Measurements from ENCODE around the gene TXNDC5. TPM values are rescaled to one million over a fixed set of nuclear protein-coding genes. Genes with fewer than 3 reads are reported as not detected.
A peak's percentile ranks its signal among the peaks of the same experiment; 100 is the strongest.

Gene TXNDC5
- 373 and 390 TPM in 2 replicates for total RNA-seq (2014; rRNA removed; shearing (Covaris generic))

GRCh38 chr6:7910654-7911344, at the start of gene TXNDC5:
Gene TXNDC5, minus strand, starts transcription at chr6:7910788. Its CDS starts 12 bp downstream, at chr6:7910776.
- DNase-seq (ENCODE audit: low read depth) = peak; percentile 92

GRCh38 chr6:7960141-7960540, 49.6 kb upstream of the TXNDC5 start:
- DNase-seq (ENCODE audit: low read depth) = no peak

- DNase-seq (ENCODE audit: low read depth) = no peak
Measured at GRCh38 chr6:7959453-7959852, 48.9 kb upstream of the TXNDC5 start.

DNA sequence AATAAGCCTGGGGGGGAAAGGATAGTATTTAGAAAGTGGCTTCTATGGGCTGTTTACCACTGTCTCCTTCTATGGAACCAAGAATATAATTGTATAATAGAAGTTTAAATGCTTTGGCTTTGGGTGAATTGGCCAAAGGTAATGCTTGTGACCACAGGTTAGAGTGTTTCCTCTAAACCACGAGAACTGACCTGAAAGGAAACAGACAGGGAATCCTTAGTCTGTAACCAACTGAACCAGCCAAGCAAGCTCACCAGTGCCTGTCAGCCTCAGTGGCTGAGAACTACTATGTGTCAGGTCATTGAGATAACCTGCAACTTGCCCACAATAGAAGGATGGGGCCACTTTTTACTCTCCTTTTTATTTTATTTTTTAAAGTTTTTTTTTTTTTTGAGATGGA, 47.9 kb upstream of the TXNDC5 start:
- DNase-seq (ENCODE audit: low read depth) = no peak

- no peak for DNase-seq (ENCODE audit: low read depth)
Measured at GRCh38 chr6:7956257-7956656, 45.7 kb upstream of the TXNDC5 start.

DNA sequence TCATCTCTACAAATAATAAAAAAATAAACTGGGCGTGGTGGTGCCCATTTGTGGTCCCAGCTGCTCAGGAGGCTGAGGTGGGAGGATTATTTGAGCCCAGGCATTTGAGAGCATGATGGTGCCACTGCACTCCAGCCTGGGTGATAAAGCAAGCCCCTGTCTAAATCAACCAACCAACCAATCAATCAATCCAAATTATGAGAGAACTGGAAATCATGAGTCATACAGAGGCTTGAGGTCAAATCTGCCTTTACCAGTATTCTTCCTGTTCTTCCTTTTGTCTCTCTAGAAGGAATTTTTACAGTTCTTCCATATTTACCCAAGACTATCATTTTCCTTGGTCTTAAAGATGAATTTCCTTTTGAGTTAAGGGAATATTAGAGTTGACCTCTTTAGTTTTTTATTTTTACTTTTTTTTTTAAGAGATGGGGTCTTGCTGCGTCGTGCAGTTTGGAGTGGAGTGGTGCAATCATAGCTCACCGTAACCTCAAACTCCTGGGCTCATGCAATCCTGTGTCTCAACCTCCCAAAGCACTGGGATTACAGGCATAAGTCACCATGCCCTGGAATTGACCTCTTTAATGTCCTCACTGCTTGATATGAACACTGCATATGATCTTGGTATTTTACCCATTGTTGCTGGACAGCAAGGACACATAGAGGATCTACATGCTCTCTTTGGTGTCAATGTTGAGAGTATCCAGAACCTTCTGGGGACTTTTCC, 44.1 kb upstream of the TXNDC5 start:
- DNase-seq (ENCODE audit: low read depth) = no peak

DNA sequence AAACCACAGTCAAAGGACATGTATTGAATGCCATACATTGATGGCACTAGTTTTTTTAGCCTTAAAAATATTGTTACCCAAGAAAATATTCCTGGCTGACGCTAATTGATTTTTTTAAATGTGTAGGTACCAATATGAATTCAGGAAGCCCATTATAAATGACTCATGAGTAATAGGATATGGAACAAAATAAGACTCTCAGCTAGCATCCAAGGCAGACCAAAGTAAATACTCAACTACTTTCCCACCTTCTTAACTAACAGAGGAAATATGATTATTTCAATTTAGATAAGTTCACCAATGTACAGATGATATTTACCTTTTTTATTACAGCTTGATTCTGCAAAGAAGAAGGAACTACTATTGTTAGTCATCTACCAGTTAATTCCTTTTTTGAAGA, 43.2 kb upstream of the TXNDC5 start:
- no peak for DNase-seq (ENCODE audit: low read depth)

DNA sequence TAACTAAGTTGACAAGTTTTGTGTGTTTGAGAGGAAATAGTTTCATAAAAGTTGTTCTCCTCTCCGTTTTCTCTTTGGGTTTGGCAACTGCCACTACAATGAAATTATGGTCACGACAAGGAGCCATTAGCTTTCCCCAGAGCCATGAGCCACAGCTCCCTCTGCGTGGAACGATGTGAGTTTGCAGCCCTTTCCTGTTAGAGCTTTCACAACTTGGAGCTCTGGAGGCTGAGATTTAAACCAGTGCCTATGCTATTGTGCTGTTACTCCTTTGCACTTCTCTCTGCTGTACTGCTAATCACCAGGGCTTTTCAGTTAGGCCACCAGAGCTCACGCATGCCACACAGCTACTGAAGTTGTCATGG, 29.3 kb upstream of the TXNDC5 start:
- no peak for DNase-seq (ENCODE audit: low read depth)

GRCh38 chr6:7939184-7939863, 28.7 kb upstream of the TXNDC5 start:
- peak; percentile 20 for DNase-seq (ENCODE audit: low read depth)

GRCh38 chr6:7938562-7939183, 28.1 kb upstream of the TXNDC5 start:
- no peak for DNase-seq (ENCODE audit: low read depth)

DNA sequence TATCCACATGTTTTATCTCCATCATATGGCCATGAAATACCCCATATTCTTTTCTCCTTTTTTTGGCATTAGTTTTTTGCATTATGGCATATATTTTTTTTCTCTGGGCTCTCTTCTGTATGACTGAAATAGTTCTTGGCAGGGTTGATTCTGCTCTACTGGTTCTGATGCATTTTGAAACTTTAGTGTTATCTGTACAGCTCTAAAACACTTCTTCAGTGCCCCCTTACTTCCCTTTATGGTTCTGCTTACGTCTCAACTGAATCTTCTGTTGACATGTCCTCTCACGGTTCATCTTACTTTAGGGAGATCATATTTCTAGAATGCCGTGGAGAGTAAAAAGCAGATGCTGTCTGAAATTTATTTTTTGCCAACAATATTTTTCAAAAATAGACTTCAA, 23.2 kb upstream of the TXNDC5 start:
- DNase-seq (ENCODE audit: low read depth) = no peak

- no peak for DNase-seq (ENCODE audit: low read depth)
Measured at GRCh38 chr6:7932625-7933024, 22.0 kb upstream of the TXNDC5 start.

GRCh38 chr6:7924867-7925266, 14.3 kb upstream of the TXNDC5 start:
- no peak for DNase-seq (ENCODE audit: low read depth)

GRCh38 chr6:7922596-7922995, 12.0 kb upstream of the TXNDC5 start:
- no peak for DNase-seq (ENCODE audit: low read depth)

GRCh38 chr6:7921632-7922092, 11.1 kb upstream of the TXNDC5 start:
- no peak for DNase-seq (ENCODE audit: low read depth)

- no peak for DNase-seq (ENCODE audit: low read depth)
Measured at GRCh38 chr6:7921046-7921445, 10.5 kb upstream of the TXNDC5 start.

- DNase-seq (ENCODE audit: low read depth) = no peak
Measured at GRCh38 chr6:7920425-7920824, 9.8 kb upstream of the TXNDC5 start.

DNA sequence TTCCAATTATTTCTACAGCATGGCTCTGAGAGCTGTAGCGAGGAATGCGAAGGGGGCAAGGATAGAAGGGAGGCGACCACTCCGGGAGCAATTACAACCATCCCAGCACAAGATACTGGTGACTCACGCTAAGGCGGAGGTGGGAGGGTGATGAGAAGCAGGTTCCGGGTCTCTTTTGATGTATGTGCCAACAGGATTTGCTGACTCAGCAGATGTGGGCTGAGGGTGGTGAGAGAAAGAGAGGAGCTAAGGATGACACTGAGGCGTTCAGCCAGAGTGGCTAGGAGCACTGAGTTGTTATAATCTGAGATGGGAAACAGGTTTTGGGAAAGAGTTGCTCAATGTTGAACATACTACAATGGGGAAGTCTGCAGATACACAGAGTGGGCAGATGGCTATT, 9.3 kb upstream of the TXNDC5 start:
- peak; percentile 79 for DNase-seq (ENCODE audit: low read depth)

DNA sequence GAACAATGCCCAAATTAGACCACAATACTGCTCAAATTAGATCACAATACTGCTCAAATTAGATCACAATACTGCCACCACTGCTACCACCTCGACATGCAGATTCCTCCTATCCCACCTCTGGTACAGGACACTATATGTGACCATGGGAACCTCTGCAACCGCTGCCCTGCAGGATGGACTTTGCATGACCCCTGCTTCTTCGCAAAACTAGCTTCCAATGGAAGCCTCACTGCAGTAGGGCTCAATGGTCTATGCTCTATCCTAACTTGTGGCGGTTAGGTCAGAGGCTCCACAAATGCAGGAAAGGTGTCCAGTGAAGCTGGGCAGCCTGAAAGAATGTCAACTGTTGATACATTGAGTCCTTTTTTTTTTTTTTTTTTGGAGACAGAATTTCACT, 7.8 kb upstream of the TXNDC5 start:
- no peak for DNase-seq (ENCODE audit: low read depth)

GRCh38 chr6:7917729-7918128, 7.1 kb upstream of the TXNDC5 start:
- no peak for DNase-seq (ENCODE audit: low read depth)

DNA sequence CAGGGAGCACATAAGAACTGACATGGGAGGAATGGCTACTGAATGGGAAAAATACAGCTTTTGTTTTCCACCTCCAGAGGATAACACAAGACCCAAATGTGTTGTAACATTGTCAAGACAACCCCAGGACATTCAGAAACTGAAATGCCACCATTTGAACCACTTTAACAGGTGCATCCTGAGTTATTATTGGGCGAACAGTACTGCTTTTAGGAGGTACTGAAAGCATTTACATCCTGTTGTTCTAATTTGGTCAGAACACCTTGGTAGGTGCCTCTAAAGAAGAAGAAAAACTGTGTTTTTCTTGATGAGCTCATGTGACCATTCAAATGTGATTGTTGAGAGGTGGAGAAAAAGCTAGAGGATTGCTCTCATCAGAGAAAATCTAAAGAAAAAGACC, 6.4 kb upstream of the TXNDC5 start:
- DNase-seq (ENCODE audit: low read depth) = no peak
